Liver (tissue), 3 donors: ENCODE results near the gene MRPL21.

Experiments
- FOXA1 ChIP-seq: IDR thresholded peaks from 2 replicates; pipeline ENCODE4 v1.6.1; 2016; ENCODE audit warnings: antibody characterized with exemption
- GABPA ChIP-seq, 2 donors: IDR thresholded peaks in 1 of 2; conservative IDR thresholded peaks in 1 of 2; 2 replicates each; pipeline ENCODE4 v1.6.1; 2016; ENCODE audit warnings: antibody characterized with exemption in 2 of 2, mild to moderate bottlenecking in 1 of 2, moderate library complexity in 1 of 2
- JUND ChIP-seq, 2 donors: IDR thresholded peaks; 2 replicates each; pipeline ENCODE4 v1.6.1; 2016; ENCODE audit warnings: antibody characterized with exemption in 2 of 2
- RAD21 ChIP-seq, 2 donors: IDR thresholded peaks; 2 replicates each; pipeline ENCODE4 v1.6.1; 2016; ENCODE audit warnings: antibody characterized with exemption in 2 of 2, mild to moderate bottlenecking in 2 of 2
- SP1 ChIP-seq: IDR thresholded peaks from 2 replicates; pipeline ENCODE4 v1.6.1; 2018; ENCODE audit warnings: antibody characterized with exemption, mild to moderate bottlenecking
- YY1 ChIP-seq: IDR thresholded peaks from 2 replicates; pipeline ENCODE4 v1.6.1; 2016; ENCODE audit warnings: antibody characterized with exemption, mild to moderate bottlenecking
- TF ChIP-seq, protein P1 (sequence below): fragments of 150-350 bp; IDR thresholded peaks from 2 replicates; pipeline ENCODE4 v1.5.1; 2017; ENCODE audit warnings: improper control_type of control experiment, low read depth, low read length; ENCODE audit not compliant: missing input control
- donor health status: healthy.
- donor health status: healthy.

GRCh38 chr11:68929706-68930570 lies 26.3 kb upstream of the MRPL21 start:
- TF ChIP-seq GABPA (IDR thresholded peaks at IDR 0.05 in 1 of 2, conservative IDR thresholded peaks at IDR 0.05 in 1 of 2) (no peak), RAD21 (IDR thresholded peaks at IDR 0.05) (no peak), FOXA1 (no peak), YY1 (no peak), SP1 (no peak), JUND (IDR thresholded peaks at IDR 0.05) (no peak)
- TF ChIP-seq, protein P1, sequence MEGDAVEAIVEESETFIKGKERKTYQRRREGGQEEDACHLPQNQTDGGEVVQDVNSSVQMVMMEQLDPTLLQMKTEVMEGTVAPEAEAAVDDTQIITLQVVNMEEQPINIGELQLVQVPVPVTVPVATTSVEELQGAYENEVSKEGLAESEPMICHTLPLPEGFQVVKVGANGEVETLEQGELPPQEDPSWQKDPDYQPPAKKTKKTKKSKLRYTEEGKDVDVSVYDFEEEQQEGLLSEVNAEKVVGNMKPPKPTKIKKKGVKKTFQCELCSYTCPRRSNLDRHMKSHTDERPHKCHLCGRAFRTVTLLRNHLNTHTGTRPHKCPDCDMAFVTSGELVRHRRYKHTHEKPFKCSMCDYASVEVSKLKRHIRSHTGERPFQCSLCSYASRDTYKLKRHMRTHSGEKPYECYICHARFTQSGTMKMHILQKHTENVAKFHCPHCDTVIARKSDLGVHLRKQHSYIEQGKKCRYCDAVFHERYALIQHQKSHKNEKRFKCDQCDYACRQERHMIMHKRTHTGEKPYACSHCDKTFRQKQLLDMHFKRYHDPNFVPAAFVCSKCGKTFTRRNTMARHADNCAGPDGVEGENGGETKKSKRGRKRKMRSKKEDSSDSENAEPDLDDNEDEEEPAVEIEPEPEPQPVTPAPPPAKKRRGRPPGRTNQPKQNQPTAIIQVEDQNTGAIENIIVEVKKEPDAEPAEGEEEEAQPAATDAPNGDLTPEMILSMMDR = no peak
